Fibroblast of the conjunctiva (primary cell): ENCODE measurements around the gene SERTAD2.

Experiments
- DNase-seq: peaks from one replicate; pipeline ENCODE4 v3.0.0-alpha.2; 2010; ENCODE audit warnings: low read depth

Gene SERTAD2

GRCh38 chr2:64607381-64608304 is 46.1 kb downstream of the SERTAD2 start:
- DNase-seq, result no peak

GRCh38 chr2:64606479-64607363 is 47.0 kb downstream of the SERTAD2 start:
- no peak for DNase-seq

- DNase-seq, result no peak
Observed at GRCh38 chr2:64605991-64606478, 47.7 kb downstream of the SERTAD2 start.

- DNase-seq, result no peak
Observed at GRCh38 chr2:64605026-64605471, 48.7 kb downstream of the SERTAD2 start.

- no peak for DNase-seq
Observed at GRCh38 chr2:64604155-64604554, 49.6 kb downstream of the SERTAD2 start.

- no peak for DNase-seq
Observed at GRCh38 chr2:64602436-64602835, 51.3 kb downstream of the SERTAD2 start.

- no peak for DNase-seq
Observed at GRCh38 chr2:64601785-64602391, 51.8 kb downstream of the SERTAD2 start.

GRCh38 chr2:64601034-64601754 is 52.5 kb downstream of the SERTAD2 start:
- no peak for DNase-seq

- no peak for DNase-seq
Observed at GRCh38 chr2:64599469-64599868, 54.2 kb downstream of the SERTAD2 start.

GRCh38 chr2:64598226-64598625 is 55.5 kb downstream of the SERTAD2 start:
- DNase-seq, result no peak

- DNase-seq, result peak; percentile 47
Observed at GRCh38 chr2:64595397-64596176, 58.1 kb downstream of the SERTAD2 start.

GRCh38 chr2:64594226-64594989 is 59.3 kb downstream of the SERTAD2 start:
- no peak for DNase-seq

- DNase-seq, result no peak
Observed at GRCh38 chr2:64593035-64593655, 60.6 kb downstream of the SERTAD2 start.

- no peak for DNase-seq
Observed at GRCh38 chr2:64591188-64591587, 62.5 kb downstream of the SERTAD2 start.

GRCh38 chr2:64587561-64587960 is 66.2 kb downstream of the SERTAD2 start:
- DNase-seq, result no peak

GRCh38 chr2:64586883-64587481 is 66.7 kb downstream of the SERTAD2 start:
- peak; percentile 56 for DNase-seq

- no peak for DNase-seq
Observed at GRCh38 chr2:64586054-64586453, 67.7 kb downstream of the SERTAD2 start.

- DNase-seq, result no peak
Observed at GRCh38 chr2:64582774-64583340, 70.9 kb downstream of the SERTAD2 start.
